ENCODE data around the gene EIF3CL.
"Not testable (repeated sequence)": the region's sequence is repeated elsewhere in the genome, so short reads cannot be mapped to it uniquely, and the experiment has no call there.

The EIF3CL gene, protein sequence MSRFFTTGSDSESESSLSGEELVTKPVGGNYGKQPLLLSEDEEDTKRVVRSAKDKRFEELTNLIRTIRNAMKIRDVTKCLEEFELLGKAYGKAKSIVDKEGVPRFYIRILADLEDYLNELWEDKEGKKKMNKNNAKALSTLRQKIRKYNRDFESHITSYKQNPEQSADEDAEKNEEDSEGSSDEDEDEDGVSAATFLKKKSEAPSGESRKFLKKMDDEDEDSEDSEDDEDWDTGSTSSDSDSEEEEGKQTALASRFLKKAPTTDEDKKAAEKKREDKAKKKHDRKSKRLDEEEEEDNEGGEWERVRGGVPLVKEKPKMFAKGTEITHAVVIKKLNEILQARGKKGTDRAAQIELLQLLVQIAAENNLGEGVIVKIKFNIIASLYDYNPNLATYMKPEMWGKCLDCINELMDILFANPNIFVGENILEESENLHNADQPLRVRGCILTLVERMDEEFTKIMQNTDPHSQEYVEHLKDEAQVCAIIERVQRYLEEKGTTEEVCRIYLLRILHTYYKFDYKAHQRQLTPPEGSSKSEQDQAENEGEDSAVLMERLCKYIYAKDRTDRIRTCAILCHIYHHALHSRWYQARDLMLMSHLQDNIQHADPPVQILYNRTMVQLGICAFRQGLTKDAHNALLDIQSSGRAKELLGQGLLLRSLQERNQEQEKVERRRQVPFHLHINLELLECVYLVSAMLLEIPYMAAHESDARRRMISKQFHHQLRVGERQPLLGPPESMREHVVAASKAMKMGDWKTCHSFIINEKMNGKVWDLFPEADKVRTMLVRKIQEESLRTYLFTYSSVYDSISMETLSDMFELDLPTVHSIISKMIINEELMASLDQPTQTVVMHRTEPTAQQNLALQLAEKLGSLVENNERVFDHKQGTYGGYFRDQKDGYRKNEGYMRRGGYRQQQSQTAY

DNA sequence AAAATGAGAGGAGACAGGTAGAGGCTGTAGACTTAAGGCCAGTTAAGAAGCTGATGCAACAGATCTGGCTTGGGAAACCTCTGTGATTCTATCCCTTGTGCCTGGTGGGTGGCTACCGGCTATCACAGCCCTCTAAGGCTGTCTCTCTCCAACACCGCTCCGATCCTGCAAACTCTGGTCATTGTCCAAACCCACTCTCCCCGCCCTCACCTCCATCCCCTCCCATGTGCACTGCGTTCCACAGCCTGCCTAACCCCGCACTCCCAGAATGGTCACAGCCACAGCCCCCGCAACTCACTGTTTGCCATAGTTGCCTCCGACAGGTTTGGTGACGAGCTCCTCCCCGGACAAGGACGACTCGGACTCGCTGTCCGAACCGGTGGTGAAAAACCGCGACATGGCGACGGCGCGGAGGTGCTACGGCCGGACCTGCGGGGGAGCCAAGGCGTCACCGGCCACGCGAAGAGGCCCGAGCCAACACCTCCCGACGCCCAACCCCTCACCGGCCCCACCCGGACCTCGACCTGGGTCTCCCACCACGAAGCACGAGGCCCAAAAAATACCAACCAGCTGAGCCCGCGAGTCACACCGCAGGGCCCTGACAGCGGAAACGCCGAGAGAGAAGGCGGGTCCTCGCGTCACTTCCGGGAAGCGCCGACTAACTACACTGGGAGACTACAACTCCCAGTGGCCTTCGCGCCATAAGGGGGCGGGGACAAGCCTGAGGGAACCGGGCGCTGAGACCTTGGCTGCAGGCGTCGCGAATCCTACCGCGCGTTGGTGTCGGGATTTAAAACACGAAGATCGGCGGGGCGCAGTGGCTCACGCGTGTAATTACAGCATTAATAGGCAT is at the start of gene EIF3CL:
EIF3CL (minus strand) TSS at position 622 of the 853 bp plus-strand sequence; CDS start at position 399, 223 bp downstream.
- not testable (repeated sequence) for DNase-seq (ENCODE audit: low spot score)

DNA sequence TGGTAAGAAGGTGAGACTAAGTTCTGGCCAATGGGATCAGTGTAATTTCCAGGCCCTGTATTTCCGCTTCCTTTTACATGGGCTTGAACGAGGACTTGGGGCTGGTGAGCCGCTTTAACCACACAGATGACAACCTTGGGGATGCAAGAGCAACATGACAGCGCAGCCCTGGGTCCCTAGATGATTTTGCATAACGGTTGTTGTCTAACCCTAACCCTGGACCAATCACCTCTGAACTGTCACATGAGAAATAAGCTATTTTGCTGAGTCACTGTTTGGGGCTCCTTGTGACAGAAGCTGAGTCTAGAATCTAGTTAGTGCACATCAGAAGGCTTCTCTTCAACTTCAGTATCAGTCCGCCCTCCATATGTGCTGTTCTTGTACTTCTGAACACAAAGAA is 43.4 kb upstream of the EIF3CL start:
- not testable (repeated sequence) for DNase-seq (ENCODE audit: low spot score)

DNA sequence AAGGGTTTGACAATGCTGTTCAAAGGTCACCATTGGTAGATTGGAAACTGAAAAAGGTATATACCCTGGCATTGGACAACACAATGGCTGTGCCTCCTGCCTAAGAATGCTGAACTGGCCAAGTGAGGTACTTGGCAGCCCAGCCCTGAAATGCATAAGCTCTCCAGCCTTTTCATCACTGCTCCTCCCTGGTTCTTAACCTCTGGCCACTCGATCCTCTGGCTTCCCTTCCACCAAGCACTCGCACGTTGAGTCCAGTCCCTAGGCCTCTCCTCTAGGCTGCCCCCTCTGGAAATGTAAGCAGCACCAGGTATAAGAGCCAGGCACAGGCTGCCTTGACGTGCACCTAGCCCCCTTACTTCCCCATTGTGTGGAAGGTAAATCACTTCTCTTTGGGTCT is 42.7 kb upstream of the EIF3CL start:
- DNase-seq (ENCODE audit: low spot score) = not testable (repeated sequence)

DNA sequence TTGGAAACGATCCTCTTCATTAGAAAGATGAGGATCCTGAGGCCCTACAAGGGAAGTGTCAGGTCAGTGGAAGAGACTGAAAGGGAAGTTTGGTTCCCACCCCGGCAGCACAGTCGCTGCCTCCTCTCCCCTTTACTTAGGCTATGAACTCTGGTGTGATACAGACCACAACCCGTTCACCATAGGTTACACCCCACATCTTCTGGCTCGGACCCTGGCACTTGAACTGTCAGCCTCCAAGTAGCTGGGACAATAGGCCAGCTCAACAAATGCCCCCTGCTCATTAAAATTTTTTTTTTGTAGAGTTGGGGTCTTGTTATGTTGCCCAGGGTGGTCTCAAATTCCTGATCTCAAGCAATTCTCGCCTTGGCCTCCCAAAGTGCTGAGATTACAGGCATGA is 40.3 kb upstream of the EIF3CL start:
- DNase-seq (ENCODE audit: low spot score) = not testable (repeated sequence)

DNA sequence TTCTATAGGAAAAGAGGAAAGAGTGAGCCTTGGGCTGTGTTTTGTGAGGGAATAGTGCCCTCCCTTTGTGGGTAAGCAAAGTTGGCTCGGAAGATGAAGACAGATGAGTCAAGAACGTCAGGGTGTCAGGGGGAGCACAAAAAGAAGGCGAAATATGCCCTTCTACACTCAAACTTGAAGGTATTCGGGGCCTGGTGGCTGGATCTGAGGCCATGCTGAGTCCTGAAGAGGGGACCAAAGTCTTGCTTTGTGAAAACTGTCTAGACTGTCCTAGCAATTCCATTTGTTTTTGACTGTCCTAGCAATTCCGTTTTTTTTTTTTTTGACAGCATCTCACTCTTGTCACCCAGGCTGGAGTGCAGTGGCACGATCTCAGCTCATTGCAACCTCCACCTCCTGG is 35.3 kb upstream of the EIF3CL start:
- not testable (repeated sequence) for DNase-seq (ENCODE audit: low spot score)

DNA sequence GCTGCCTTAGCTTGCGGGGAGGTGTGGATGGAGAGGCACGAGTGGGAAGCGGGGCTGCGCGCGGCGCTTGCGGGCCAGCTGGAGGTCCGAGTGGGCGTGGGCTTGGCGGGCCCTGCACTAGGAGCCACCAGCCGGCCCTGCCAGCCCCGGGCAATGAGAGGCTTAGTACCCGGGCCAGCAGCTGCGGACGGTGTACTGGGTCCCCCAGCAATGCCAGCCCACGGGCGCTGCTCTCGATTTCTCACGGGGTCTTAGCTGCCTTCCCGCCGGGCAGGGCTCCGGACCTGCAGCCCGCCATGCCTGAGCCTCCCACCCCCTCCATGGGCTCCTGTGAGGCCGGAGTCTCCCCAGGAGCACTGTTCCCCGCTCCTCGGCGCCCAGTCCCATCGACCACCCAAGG is 31.7 kb upstream of the EIF3CL start:
- DNase-seq (ENCODE audit: low spot score) = not testable (repeated sequence)

DNA sequence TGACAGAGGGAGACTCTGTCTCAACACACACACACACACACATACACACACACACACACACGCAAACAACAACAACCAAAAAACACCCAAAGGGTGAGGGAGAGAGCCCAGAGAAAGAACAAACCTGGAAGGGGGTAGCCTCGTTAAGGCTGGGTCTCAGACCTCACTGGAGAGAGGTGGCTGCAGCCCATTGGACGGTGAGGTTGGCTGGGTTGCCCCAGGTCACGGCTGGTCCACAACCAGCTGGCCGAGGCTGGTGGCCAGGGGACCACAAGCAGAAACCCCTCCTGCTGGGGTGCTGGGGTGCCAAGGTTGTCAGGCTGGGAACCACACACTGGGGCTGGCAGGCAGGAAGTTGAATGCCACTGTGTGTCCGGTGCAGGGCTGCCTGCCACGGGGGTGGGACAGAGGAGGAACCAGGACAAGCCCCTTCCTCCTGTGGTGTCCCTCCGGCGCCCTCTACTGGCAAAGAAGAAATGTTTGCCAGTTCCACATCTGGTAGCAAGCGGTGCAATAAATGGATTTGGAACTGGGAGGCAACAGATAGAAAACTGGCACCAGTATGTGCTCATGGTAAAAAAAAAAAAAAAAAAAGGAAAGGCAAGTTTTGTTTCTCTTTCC is 22.5 kb upstream of the EIF3CL start:
- DNase-seq (ENCODE audit: low spot score) = not testable (repeated sequence)

DNA sequence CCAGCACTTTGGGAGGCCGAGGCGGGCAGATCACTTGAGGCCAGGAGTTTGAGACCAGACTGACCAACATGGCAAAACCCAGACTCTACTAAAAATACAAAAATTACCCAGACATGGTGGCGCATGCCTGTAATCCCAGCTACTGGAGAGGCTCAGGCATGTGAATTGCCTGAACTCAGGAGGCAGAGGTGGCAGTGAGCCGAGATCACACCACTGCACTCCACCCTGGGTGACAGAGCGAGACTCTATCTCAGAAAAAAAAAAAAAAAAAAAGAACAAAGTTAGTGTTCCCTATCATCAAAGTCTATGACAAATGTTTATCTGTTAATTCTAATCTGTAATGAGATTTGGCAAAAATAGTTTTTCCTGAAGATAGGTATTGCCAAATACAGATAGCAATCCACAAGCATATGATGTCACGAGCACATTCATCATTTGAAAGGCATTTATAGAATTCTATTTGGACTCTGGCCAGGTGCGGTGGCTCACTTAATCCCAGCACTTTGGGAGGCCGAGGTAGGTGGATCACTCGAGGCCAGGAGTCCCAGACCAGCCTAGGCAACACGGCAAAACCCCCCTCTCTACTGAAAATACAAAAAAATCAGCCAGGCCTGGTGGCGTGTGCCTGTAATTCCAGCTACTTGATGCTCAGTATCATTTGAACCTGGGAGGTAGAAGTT is 17.6 kb upstream of the EIF3CL start:
- DNase-seq (ENCODE audit: low spot score) = not testable (repeated sequence)

DNA sequence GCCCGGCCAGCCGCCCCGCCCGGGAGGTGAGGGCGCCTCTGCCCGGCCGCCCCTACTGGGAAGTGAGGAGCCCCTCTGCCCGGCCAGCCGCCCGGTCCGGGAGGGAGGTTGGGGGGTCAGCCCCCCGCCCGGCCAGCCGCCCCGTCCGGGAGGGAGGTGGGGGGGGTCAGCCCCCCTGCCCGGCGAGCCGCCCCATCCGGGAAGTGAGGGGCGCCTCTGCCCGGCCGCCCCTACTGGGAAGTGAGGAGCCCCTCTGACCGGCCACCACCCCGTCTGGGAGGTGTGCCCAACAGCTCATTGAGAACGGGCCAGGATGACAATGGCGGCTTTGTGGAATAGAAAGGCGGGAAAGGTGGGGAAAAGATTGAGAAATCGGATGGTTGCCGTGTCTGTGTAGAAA is 13.4 kb upstream of the EIF3CL start:
- not testable (repeated sequence) for DNase-seq (ENCODE audit: low spot score)

DNA sequence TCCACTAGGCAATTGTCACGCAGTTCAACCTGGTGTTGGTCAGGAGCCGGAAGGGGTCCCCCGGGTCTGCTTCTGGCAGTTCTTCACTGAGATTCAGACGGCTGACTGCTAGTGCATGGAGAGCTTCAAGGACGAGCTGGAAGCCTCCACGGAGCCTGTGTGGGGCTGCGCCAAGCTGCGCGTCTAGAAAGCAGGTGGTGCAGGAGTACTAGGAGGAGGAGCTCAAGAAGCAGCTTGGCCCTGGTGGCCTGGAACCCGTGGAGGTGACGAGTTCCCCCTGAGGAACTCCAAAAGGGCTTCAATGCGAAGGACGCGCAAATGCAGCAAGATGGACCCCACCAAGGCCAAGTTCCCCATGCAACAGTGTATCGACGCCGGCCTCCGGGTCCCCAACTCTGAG is 10.9 kb upstream of the EIF3CL start:
- not testable (repeated sequence) for DNase-seq (ENCODE audit: low spot score)

DNA sequence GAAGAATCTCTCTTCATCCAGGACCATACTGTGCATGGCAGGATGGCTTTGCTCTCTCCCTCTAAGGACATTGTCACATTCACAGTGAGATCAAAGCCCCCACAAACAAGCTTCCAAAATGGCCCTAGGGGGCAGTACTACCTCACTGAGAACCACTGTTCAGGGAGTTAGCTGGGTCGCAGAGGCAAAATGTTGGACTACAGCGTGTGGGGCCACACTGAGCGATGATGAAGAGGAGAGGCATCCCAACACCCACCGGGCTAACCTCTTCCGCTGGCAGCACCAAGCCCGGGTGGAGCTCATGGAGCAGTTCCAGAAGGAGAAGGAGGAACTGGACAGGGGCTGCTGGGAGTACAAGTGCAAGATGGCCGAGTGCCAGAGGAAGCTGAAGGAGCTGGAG is 9.9 kb upstream of the EIF3CL start:
- not testable (repeated sequence) for DNase-seq (ENCODE audit: low spot score)

DNA sequence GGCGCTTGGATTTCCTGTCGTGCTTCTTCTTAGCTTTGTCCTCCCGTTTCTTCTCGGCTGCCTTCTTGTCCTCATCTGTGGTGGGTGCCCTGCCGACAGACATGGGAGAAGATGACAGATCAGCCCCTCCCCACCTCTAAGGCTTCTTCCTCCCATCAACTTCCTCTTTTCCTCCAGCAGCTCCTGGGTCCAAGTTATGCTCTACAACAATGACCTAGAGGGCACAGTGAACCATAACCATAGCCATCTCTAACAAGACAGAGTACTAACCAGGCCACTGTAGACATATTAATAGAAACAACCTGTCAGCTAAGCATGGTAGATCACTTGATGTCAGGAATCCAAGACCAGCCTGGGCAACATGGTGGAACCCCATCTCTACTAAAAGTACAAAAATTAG is 11.6 kb downstream of the EIF3CL start:
- not testable (repeated sequence) for DNase-seq (ENCODE audit: low spot score)

DNA sequence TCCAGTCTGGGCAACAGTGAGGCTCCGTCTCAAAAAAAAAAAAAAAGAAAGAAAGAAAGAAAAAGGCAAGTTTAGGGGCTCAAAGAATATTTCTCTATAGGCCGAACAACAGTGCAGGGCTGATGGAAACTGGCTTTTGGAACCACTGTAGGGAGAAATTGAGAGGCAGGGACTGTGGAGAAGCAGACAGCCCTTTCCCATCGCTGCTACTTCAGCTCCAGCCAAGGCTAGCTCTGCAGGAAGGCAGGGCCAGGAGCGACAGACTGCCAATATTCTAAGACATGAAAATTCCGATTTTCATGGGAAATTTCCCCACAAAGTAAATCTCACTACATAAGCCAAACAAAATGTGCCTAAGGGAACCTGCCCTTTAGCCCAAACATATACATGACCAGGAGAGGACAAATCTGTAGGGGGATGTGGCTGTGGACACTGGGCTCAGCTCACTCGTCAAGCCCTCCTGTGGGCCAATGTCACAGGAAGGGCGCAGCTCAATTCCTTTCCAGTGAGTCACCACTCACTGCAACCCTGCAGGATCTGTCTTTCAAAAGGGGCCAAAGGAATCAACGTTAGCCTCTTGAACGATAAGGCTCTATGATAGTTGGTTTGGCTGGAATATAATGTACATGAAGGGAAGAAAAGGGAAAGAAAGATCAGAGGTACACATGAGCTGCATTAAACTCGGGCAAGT is 21.3 kb downstream of the EIF3CL start:
- not testable (repeated sequence) for DNase-seq (ENCODE audit: low spot score)

DNA sequence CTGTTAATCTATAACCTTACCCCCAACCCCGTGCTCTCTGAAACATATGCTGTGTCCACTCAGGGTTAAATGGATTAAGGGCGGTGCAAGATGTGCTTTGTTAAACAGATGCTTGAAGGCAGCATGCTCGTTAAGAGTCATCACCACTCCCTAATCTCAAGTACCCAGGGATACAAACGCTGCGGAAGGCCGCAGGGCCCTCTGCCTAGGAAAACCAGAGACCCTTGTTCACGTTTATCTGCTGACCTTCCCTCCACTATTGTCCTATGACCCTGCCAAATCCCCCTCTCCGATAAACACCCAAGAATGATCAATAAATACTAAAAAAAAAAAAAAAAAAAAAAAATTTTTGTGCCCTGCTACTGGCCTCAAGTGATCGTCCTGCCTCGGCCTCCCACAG is 25.8 kb downstream of the EIF3CL start:
- not testable (repeated sequence) for DNase-seq (ENCODE audit: low spot score)

DNA sequence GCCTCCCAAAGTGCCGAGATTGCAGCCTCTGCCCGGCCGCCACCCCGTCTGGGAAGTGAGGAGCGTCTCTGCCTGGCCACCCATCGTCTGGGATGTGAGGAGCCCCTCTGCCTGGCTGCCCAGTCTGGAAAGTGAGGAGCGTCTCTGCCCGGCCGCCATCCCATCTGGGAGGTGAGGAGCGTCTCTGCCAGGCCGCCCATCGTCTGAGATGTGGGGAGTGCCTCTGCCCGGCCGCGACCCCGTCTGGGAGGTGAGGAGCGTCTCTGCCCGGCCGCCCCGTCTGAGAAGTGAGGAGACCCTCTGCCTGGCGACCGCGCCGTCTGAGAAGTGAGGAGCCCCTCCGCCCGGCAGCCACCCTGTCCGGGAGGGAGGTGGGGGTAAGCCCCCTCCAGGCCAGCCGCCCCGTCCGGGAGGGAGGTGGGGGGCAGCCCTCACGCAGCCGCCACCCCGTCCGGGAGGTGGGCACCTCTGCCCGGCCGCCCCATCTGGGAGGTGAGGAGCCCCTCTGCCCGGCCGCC is 26.5 kb downstream of the EIF3CL start:
- DNase-seq (ENCODE audit: low spot score) = not testable (repeated sequence)

DNA sequence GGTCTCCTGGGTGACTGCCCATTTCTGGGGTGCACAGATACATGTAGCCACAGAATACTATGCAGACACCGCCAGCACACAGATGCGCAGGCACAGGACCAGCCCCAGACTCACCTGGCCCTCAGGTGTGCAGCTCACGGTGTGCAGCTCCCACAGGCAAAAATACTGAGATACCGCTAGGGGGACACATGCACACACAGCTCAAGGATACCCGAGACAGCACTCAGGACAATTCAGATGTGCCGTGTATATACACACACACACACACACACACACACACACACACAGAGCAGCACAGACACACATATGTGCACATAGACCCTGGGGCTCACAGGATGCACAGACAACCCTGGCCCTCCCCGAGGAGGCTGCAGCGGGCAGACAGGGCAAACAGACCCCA is 28.5 kb downstream of the EIF3CL start:
- DNase-seq (ENCODE audit: low spot score) = not testable (repeated sequence)

DNA sequence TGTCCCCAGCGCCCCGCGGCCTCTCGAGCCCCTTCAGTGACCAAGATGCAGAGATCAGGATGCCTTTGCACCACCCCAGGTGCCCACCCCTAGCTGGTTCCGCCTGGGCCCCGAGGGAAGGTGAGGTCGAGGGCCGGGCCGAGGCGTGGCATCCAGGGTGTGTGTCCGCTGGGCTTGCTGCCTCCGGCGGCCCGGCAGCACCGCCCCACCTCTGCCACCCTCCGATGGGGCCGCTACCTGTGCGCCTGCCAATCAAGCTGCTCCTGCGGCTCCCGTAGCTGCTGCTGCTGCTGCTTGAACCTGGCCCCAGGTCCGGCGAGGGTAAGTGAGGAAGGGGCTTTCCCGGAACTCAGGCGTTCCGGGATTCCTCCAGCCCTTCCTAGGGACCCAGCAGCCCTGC is 29.4 kb downstream of the EIF3CL start:
- not testable (repeated sequence) for DNase-seq (ENCODE audit: low spot score)

DNA sequence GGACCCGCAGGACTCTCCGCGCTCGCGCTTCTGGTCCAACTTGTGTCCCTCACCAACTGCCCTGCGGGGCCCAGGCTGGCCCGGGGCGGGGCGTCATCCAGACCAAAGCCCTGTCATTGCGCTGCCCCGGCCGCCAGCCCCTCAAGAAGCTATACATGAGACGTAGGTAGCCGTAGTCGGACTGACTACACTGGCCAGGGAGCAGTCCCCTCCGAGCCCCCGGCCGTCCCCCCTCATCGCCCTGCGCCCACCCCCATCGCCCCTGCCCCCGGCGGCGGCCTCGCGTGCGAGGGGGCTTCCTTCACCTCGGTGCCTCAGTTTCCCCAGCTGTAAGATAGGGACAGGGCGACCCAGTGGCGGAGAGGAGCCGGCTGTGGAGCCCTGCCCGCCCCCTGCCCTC is 35.7 kb downstream of the EIF3CL start:
- not testable (repeated sequence) for DNase-seq (ENCODE audit: low spot score)

DNA sequence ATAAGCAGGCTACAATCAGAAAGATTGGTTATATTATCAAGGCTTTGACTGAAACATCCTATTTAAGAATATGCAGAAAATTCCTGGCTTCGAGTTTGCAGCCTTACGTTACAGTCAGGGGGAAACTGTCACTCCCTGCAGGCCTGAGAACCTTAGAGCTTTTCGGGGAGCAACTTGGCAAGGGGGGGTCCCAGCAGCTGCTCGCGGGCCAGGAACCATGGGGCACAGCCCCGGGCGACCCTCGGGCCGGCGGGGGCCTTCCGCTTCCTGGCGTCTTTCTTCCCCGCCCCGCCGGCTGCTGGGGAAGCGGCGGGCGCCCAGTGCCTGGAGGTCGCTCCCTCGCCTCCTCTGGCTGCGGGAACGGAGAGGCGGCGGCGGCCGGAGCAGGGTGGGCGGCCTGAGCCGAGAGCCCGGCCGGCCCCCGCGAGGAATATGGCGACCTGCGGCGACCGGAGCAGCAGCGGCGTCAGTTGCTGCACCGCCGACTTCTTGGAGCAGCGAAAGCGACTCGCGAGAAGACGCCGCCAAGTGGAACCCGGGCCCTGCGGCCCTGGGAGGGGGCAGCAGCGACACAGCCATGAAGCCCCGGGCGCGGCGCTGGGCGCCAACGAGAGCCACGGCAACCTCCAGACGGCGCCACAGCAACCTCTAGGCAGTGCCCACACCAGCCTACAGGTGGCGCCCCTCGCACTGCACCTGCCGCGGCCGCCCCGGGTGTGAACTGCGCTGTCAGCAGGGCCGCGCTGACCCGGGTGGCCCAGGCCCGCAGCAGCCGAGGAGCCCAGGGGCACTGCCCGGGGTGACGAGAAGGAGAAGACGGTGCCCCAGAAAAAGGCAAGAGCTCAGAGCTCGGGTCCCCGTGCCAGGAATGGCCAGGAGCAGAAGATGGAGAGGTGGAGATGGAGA is 39.1 kb downstream of the EIF3CL start:
- DNase-seq (ENCODE audit: low spot score) = not testable (repeated sequence)

Measured in AG08396 (cell line).